Activated B cell treated with CpG ODN at 0.5 μM for 24 hours (primary cell): ENCODE measurements around the gene P2RX4. TPM values are rescaled to one million over a fixed set of nuclear protein-coding genes. Genes with fewer than 3 reads are reported as not detected.

Experiments used
- ATAC-seq: fragments of 200-7000 bp; cut with Tn5 transposase; one replicate; pipeline ENCODE4 v1.10.0; 2021; ENCODE audit warnings: low read depth, mild to moderate bottlenecking, moderate library complexity
- CTCF ChIA-PET: fragments of 350-600 bp; sonication (Branson Sonifier 250); formaldehyde crosslinking; loops from one replicate; lab custom pipeline; 2021; ENCODE audit warnings: antibody characterized with exemption; lab: Charles Lee
- POLR2A ChIA-PET: fragments of 350-600 bp; sonication (Branson Sonifier 250); formaldehyde crosslinking; loops from one replicate; lab custom pipeline; 2021; ENCODE audit warnings: antibody characterized with exemption; lab: Charles Lee
- DNase-seq: peaks from one replicate; pipeline ENCODE4 v3.0.0; 2022
- H3K27ac Mint-ChIP-seq: one replicate; pipeline ENCODE4 v1.8.0; 2020; ENCODE audit warnings: mixed read lengths
- H3K27me3 Mint-ChIP-seq: one replicate; pipeline ENCODE4 v1.8.0; 2021; ENCODE audit warnings: mixed read lengths
- H3K36me3 Mint-ChIP-seq: one replicate; pipeline ENCODE4 v1.8.0; 2021; ENCODE audit warnings: low read depth, mixed read lengths
- H3K4me1 Mint-ChIP-seq: one replicate; pipeline ENCODE4 v1.8.0; 2021; ENCODE audit warnings: mixed read lengths
- H3K4me3 Mint-ChIP-seq: one replicate; pipeline ENCODE4 v1.8.0; 2020; ENCODE audit warnings: mild to moderate bottlenecking, mixed read lengths
- H3K9me3 Mint-ChIP-seq: one replicate; pipeline ENCODE4 v1.8.0; 2020; ENCODE audit warnings: mixed read lengths
- intact Hi-C: fragments of 100-400 bp; cut with micrococcal nuclease; formaldehyde crosslinking; loops from one replicate; pipeline ENCODE4 v1.15.1; 2024
- total RNA-seq: library from RNA; stranded (reverse); gene quantifications from 2 replicates; pipeline ENCODE4 v1.2.3, GENCODE V29; 2022
- TF ChIP-seq, protein P1 (sequence below): fragments of 200-600 bp; IDR thresholded peaks from one replicate; pipeline ENCODE4 v1.8.0; 2022; ENCODE audit warnings: antibody characterized with exemption, mild to moderate bottlenecking

P2RX4 gene
- total RNA-seq, 1 donor from 2014 or later, result 17.0 TPM

DNA sequence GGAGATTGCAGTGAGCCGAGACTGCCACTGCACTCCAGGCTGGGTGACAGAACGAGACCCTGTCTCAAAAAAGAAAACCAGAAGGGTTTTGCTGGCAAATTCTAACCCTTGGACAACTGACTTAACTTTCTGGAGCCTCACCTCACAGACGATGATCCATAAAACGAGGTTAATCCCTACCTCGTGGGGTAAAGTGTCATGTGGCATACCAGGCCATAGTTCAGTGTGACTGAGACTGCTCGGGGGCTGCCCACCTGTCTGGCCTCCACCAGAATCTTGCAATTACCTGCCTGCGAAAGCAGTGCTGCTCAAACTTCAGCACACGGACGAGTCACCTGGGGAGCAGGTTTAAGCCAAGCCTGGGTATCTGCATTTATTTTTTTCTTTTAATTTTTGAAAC, 26.8 kb downstream of the P2RX4 start:
- no peak overlapping the region for H3K27ac Mint-ChIP-seq
- POLR2A ChIA-PET, result no interaction called here
- DNase-seq, result no peak

DNA sequence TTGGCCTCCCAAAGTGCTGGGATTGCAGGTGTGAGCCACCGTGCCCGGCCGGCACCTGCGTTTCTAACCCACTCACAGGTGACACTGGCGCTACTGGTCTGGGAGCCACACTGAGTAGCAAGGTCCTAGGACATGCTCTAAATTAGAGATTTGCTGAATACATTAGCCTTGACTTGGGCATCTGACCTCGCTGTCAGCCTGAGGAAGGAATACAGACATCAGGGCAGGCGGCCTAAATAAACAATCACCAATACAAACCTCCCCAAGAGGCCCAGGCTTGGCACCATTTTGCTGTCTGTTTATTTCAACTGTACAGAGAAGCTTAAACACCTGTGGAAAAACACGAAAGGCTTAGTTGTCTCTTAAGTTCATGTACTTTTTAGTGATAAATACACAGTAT, 27.5 kb downstream of the P2RX4 start:
- Mint-ChIP-seq H3K27me3 (no peaks in the 10 kb centered on the region), H3K9me3 (no peaks in the 10 kb centered on the region), H3K4me1 (peaks cover 30% of the 10 kb centered on the region), H3K27ac (no peak overlapping the region), H3K36me3 (peaks cover 34% of the 10 kb centered on the region), H3K4me3 (no peak overlapping the region)
- DNase-seq (no peak), ATAC-seq (no peak)
- intact Hi-C loops, result no loop called here
- ChIA-PET POLR2A (no interaction called here), CTCF (no interaction called here)
- TF ChIP-seq, protein P1, sequence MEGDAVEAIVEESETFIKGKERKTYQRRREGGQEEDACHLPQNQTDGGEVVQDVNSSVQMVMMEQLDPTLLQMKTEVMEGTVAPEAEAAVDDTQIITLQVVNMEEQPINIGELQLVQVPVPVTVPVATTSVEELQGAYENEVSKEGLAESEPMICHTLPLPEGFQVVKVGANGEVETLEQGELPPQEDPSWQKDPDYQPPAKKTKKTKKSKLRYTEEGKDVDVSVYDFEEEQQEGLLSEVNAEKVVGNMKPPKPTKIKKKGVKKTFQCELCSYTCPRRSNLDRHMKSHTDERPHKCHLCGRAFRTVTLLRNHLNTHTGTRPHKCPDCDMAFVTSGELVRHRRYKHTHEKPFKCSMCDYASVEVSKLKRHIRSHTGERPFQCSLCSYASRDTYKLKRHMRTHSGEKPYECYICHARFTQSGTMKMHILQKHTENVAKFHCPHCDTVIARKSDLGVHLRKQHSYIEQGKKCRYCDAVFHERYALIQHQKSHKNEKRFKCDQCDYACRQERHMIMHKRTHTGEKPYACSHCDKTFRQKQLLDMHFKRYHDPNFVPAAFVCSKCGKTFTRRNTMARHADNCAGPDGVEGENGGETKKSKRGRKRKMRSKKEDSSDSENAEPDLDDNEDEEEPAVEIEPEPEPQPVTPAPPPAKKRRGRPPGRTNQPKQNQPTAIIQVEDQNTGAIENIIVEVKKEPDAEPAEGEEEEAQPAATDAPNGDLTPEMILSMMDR, result no peak

More for the DNA sequence above, 26.8 kb downstream of the P2RX4 start:
- peaks cover 30% of the 10 kb centered on the region for H3K4me1 Mint-ChIP-seq
- H3K36me3 Mint-ChIP-seq, result peaks cover 38% of the 10 kb centered on the region
- no peaks in the 10 kb centered on the region for H3K27me3 Mint-ChIP-seq
- H3K4me3 Mint-ChIP-seq, result no peak overlapping the region
- H3K9me3 Mint-ChIP-seq, result no peaks in the 10 kb centered on the region
- intact Hi-C loops, result no loop called here
- TF ChIP-seq, protein P1, result no peak
- no peak for ATAC-seq
- CTCF ChIA-PET, result no interaction called here

DNA sequence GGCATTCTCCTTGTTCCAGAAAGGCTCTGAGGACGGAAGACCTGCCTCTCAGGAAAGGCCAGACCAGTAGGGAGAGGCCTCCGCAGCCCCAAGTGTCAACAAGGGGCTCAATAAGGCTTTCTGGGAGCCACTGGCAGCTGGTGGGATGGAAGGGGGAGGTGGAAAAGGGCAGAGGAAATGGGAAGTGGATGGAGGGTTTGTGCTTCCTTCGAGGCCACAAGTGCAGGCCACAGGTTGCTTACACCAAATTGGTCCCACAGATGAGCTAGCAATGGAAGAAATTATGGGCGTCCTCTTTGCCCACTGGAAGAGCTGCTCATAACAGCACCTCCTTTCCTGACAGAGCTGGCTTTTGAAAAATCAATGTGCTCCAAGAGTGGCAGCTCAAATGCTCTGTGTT, 28.2 kb downstream of the P2RX4 start:
- ATAC-seq, result no peak
- no peaks in the 10 kb centered on the region for H3K27me3 Mint-ChIP-seq

DNA sequence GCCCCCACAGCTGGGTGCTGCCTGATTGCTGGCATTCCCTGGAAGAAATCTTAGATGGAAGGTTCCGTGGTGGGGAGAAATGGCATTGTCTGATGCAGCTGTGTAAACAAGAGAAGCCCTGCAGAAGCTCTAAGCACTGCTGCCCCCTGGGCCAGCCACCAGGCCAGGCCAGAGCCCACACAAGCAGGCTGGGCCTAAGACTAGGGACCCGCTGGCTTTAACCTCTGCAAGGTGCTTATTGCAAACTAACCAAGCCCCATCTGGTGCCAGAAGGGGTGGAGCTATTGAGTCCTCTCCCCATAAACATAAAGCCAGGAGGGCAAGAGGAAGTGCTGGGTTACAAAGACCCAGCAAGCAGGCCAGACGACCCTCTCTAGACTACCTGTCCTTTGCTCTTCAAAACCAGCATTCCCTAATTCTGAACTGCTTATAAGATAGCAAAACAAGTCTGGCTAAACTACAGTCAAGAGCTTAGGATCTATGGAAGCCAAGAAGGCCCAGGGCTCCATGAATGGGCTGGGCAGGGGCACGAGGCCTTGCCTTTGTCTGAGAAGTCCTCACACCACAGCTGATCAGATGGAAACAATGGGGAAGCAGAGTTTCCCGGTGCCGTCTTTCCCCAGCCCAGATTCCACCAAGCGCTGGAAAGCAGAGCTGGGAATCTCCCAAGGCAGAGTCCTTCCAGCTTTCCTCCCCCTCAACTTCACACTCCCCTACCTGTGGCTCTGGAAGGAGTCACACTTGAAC, 28.8 kb downstream of the P2RX4 start:
- TF ChIP-seq, protein P1, result no peak
- no peak for ATAC-seq
- Mint-ChIP-seq H3K36me3 (peaks cover 29% of the 10 kb centered on the region), H3K4me3 (no peak overlapping the region), H3K9me3 (no peaks in the 10 kb centered on the region), H3K4me1 (peaks cover 30% of the 10 kb centered on the region), H3K27me3 (no peaks in the 10 kb centered on the region), H3K27ac (peak overlapping the region; percentile 50)
- intact Hi-C loops, result no loop called here
- ChIA-PET POLR2A (interaction anchor here (0.5 to 2.8 kb wide), 3 partner anchors 8 to 742 kb away, joined by 3 to 9 read pairs (median 7); no protein-coding TSS in a partner anchor), CTCF (interaction anchor here (0.8 kb wide), 1 partner anchor 8 kb away, joined by 4 read pairs; no protein-coding TSS in a partner anchor)
- DNase-seq, result no peak

More for the DNA sequence above, 28.2 kb downstream of the P2RX4 start:
- Mint-ChIP-seq H3K4me3 (no peak overlapping the region), H3K27ac (peak overlapping the region; percentile 4), H3K36me3 (peaks cover 29% of the 10 kb centered on the region), H3K4me1 (peaks cover 30% of the 10 kb centered on the region), H3K9me3 (no peaks in the 10 kb centered on the region)
- DNase-seq, result no peak
- TF ChIP-seq, protein P1, result no peak
- intact Hi-C loops, result no loop called here
- POLR2A ChIA-PET, result interaction anchor here (0.5 to 2.8 kb wide), 2 partner anchors 8 to 11 kb away, joined by 3 to 9 read pairs; no protein-coding TSS in a partner anchor
- CTCF ChIA-PET, result no interaction called here

DNA sequence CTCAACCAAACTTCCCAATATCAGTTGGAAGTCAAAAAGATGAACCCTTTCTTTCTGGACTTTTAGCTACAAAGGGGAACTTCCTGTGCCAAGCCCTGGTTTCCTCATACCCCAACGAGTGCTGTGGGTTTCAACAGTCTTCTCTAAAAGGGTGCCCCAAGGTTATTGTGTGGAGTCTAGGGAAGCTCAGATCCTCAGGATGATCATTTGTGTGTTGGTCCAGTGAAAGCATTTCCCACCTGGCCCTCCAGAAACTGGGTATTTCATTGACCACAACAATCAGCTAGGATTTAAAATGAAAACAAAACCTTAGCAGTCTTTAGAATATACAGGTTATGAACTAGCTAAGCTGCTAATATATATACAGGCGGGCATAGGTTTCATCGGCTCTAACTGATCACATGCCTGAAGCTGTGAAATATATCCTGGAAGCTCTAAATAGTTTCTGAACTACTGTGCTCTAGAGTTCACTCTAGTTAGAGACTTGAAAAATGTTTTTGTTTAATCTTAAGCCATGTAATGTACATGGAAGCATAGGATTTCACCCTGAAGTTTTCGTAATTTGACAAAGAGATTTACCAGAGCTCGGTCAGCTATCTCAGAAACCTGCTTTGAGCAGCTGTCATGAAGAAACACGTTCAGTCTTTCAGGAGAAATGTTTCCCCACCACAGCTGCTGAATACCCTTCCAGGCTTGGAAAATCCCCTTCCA, 29.6 kb downstream of the P2RX4 start:
- ChIA-PET POLR2A (interaction anchor here (0.6 to 2.8 kb wide), 3 partner anchors 9 to 929 kb away, joined by 3 to 9 read pairs (median 3); no protein-coding TSS in a partner anchor), CTCF (interaction anchor here (0.8 kb wide), 1 partner anchor 9 kb away, joined by 4 read pairs; no protein-coding TSS in a partner anchor)
- TF ChIP-seq, protein P1, result no peak
- peaks cover 30% of the 10 kb centered on the region for H3K4me1 Mint-ChIP-seq
- intact Hi-C loops, result no loop called here
- peak overlapping the region; percentile 75 for H3K4me3 Mint-ChIP-seq
- no peak for ATAC-seq
- H3K36me3 Mint-ChIP-seq, result peaks cover 28% of the 10 kb centered on the region
- H3K9me3 Mint-ChIP-seq, result no peaks in the 10 kb centered on the region
- H3K27ac Mint-ChIP-seq, result peak overlapping the region; percentile 50
- DNase-seq, result no peak
- H3K27me3 Mint-ChIP-seq, result no peaks in the 10 kb centered on the region
